ENCODE results near the gene SLC12A3. TPM values are rescaled to one million over a fixed set of nuclear protein-coding genes. Genes with fewer than 3 reads are reported as not detected.

The SLC12A3 gene
- total RNA-seq, 1 donor, result not detected

DNA sequence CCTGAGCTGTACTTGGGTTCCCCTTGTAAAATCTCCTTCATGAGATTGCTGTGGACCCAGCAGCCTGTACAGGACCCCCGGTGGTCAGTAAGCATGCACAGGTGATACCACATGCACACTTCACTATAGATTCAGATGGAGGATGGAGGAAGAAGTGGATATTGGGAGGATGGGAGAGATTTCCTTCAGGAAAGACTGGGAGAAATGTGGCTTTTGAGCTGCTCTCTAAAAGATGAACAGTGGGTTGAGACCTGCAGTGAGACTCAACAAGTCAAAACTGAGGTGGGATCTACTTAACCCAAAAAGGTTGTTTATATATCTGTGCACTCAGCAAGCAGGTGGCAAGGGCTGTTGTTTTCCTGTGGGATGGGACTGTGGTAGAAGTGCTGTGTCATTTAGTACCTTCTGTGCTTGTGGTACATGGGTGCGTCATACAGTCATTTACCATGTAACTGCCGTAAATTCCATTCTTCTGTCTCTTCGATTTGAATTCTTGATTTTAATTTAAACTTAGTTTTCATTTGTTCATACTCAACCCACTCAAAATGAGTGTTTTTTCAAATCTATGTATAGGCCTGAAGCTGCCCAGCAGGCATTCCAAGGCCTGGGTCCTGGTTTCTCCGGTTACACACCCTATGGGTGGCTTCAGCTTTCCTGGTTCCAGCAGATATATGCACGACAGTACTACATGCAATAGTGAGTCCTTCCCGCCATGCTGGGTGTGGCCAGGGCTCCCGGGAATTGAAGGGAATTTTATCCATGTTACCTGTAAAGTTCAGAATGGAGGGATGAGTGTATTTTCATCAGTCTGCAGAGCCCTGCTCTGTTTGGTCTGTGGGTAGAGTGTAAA is 73.9 kb downstream of the SLC12A3 start:
- DNase-seq (ENCODE audit: low read depth in 2 of 3, low spot score in 2 of 3), result no peak

DNA sequence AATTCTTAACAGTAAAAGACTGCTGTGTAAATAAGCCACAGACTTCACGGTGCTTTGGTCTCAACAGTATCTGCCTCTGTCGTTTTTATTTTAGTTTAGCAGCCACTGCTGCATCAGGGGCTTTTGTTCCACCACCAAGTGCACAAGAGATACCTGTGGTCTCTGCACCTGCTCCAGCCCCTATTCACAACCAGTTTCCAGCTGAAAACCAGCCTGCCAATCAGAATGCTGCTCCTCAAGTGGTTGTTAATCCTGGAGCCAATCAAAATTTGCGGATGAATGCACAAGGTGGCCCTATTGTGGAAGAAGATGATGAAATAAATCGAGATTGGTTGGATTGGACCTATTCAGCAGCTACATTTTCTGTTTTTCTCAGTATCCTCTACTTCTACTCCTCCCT is 74.8 kb downstream of the SLC12A3 start:
- DNase-seq (ENCODE audit: low read depth in 2 of 3, low spot score in 2 of 3), result no peak

DNA sequence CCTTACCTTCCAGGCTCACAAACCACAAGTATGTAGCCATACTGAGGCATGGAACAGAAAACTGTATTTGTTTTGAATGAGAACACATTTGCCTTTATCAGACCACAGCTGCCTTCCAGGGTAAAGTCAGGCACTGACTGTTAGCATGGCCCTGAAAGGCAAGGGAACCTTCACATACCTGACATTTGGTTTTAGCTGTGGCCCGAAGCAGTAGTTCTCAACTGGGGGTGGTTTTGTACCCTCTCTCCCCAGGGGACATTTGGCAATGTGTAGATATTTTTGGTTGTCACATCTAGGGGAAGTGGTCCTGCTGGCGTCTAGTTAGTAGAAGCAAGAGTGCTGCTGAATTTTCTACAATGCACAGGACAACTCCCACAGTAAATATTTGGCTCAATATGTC is 76.1 kb downstream of the SLC12A3 start:
- DNase-seq (ENCODE audit: low read depth in 2 of 3, low spot score in 2 of 3), result no peak

DNA sequence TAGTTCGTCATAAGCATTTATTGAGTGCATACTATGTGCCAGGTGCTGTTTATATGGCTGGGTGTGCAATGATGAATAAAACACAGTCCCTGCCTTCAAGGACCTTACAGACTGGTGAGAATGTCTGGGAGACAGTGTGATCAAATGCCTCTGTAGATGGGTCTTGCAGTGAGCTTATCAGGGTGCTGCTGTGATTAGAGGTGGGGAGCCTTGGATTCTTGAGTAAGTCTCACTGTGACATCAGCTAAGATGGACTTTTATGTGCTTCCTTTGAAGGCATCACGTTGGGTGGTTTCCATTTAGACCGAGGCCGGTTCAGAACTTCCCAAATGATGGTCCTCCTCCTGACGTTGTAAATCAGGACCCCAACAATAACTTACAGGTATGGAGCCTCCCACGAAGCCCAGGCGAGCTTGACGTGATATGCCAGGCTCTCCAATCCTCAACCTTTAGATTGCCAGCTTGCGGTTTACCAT is 76.9 kb downstream of the SLC12A3 start:
- no peak for DNase-seq (ENCODE audit: low read depth in 2 of 3, low spot score in 2 of 3)

DNA sequence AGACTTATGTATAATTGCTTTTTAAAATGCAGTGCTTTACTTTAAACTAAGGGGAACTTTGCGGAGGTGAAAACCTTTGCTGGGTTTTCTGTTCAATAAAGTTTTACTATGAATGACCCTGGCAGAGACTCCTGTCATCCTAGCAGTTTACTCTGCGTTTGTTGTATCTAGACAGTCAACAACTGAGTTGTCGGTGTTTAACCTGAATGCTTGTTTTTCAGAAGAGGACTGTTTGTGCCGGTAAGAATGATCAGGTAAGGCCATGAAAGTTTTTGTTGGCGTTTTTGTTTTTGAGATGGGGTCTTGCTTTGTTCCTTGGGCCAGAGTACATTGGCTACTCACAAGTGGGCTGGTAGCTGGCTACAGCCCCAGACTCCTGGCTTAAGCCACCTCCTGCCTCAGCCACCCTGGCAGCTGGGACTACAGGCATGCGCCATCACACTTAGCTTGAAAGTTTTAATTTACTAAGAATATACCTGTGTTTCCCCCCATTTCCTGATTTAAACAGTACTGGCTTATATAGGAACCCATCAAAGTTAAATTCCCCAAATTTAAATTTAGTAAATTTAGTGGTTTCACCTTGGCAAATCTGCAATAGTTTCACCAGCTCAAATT is 78.9 kb downstream of the SLC12A3 start:
- DNase-seq (ENCODE audit: low read depth in 2 of 3, low spot score in 2 of 3), result no peak

DNA sequence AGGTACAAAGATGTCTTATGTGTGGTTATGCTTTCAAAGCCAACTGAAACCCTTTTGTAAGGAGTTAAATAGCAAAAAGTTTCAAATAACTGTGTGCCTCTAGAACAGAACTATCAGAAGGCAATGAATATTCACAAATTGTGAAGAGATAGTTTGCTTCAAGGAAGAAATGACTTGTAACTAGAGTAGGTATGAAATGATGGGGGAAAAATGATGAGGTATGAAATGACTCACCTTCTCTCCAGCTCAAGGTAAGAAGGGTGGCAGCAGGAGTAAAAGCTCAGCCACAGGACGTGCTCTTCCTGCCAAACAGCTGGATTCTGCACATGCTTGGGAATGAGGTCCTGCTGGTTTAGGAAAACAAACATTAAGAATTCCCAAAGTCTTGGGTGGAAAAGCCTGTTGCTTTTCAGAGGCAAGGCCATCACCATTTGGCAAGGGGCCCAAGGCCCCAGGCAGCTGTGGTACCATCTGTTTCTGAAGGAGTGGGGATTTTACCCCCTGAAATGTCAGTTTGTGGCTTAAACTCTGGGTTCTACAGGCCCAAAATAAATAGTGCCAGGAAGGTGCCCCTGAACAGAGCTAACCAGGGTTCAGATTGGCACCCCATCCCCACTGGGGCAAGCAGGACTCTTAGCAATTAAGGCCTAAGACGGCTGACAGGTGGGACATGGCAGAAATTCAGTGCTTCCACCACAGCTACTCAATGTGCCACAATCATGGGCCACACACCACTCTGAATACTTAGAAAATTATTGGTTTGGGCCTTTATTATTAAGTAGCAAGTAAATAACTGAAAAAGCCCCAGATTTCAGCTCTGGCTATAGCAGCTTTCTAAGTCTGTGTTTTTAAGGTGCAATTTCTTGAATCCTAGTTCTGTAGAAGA is 80.2 kb downstream of the SLC12A3 start:
- no peak for DNase-seq (ENCODE audit: low read depth in 2 of 3, low spot score in 2 of 3)

DNA sequence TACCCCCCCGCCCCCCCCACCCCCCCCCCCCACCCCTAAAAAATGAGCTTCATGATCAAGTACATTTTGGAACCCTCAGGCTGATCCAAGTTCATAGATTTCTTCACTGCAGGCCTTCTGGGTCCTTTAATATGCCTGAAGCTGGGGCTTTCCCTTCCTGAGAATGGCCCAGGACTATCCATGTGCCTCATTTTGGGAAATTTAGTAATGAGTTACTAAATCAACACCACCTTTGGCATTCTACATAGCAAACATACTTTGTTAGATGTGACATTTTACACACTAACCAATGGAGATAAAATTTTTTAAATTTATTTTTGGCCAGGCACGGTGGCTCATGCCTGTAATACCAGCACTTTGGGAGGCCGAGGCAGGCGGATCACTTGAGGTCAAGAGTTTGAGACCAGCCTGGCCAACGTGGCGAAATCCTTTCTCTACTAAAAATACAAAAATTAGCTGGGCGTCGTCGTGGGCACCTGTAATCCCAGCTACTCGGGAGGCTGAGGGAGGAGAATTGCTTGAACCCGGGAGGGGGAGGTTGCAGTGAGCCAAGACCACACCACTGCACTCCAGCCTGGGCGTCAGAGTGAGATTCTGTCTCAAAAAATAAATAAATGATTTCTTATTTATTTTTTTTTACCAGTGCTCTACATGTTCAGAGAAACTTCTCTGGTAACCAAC is 81.0 kb downstream of the SLC12A3 start:
- no peak for DNase-seq (ENCODE audit: low read depth in 2 of 3, low spot score in 2 of 3)

DNA sequence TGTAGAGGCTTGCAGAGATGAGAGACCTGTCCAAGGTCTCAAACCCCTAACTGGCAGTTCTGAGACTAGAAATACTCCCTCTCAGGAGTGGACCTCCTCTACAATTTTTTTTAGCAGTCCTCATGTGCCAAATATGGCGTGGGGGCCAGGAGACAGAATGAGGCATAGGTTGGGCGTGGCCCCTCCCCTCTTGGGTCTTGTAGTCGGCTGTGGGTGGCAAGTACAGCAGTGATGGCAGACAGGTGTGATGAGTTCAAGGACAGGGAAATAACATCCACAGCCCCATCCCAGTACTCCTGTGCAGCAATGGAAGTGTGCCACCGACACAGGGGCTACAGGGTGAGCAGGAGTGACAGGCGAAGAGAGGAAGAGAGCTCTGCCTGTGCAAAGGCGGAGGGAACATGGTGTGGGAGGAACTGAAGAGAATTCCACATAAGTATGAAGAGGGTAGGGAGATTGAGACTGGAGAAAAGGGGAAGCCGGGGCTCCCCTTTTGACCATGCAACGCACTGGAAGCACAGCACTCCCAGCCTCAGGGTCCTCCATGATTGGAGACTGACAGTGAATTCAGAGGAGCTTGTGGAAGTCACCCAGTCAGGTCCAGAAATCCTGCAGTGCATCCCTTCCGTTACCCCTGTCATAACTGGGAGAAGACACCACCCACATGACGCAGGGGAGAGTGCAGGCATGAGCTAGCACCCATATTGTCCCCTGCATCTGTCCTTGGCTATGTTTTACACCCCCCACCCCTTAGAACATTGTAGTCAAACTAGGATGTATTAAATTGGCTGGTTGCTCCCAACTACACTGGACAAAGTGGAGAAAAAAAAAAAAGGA is 82.0 kb downstream of the SLC12A3 start:
- no peak for DNase-seq (ENCODE audit: low read depth in 2 of 3, low spot score in 2 of 3)

DNA sequence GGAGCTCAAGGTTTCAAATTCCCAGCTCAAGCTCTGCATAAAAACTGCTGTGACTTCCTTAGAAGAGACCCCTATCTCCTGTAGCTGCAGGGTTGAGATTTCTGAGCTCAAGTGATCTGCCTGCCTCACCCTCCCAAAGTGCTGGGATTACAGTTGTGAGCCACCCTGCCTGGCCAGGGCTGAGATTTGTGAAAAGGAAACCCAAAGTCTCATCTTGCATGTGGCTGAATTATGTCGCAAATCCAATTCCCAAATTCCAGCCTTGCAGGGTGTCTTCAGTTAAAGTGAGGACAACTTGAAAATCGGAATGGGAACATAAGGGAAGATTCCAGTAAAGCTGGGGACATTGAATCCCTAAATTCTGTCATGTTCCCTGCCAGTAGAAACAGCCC is 82.6 kb downstream of the SLC12A3 start:
- DNase-seq (ENCODE audit: low read depth in 2 of 3, low spot score in 2 of 3), result no peak

DNA sequence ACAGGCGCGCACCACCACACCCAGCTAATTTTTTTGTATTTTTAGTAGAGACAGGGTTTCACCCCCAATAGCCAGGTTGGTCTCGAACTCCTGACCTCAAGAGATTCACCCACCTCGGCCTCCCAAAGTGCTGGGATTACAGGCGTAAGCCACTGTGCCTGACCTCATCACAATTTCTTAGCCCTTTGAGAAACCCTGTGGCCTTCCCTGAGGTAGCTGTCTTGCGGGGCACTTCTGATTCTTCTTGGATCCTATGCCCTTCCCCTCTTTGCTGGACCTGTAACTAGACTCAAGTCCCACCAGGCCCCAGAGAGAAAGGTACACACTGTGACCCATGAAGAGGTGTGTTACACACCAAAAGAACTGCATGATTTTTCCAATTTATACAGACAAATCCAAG is 83.2 kb downstream of the SLC12A3 start:
- DNase-seq (ENCODE audit: low read depth in 2 of 3, low spot score in 2 of 3), result no peak

DNA sequence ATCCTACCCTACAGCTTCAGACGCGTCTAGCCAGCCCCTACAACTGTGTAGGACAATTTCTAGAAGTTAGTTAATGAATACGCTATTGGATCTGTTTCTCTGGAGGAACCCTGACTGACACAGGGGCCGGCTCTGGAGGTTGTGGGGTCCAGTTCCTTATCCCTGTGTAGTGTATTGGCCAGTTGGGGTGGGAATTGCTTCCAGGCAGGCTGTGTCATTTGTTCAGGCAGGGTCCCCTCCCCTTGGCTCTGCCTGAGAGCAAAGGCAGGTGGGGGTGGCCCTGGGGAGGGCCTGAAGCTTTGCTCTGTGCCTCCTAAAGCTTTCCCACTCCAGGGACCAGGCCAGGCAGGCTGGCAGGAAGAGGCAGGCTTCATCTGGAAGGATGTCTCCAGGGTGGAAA is 85.0 kb downstream of the SLC12A3 start:
- no peak for DNase-seq (ENCODE audit: low read depth in 2 of 3, low spot score in 2 of 3)

DNA sequence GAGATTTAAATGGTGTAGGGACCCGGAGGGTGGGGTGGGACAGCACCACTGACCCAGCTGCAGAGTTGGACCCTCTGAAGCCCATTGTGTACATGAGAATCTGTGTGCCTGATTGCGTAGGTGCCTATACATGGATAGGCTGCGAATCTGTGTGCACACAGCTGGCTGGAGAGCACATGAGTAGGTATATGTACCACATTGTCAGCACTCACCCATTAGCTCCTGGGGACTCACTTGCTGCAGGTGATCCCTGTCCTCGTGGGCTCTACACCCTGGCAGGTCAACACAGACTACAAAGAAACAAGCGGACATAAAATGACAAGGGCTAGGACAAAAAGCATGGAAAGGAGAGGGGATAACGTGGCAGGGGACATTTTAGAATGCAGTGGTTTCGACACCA is 85.4 kb downstream of the SLC12A3 start:
- no peak for DNase-seq (ENCODE audit: low read depth in 2 of 3, low spot score in 2 of 3)

DNA sequence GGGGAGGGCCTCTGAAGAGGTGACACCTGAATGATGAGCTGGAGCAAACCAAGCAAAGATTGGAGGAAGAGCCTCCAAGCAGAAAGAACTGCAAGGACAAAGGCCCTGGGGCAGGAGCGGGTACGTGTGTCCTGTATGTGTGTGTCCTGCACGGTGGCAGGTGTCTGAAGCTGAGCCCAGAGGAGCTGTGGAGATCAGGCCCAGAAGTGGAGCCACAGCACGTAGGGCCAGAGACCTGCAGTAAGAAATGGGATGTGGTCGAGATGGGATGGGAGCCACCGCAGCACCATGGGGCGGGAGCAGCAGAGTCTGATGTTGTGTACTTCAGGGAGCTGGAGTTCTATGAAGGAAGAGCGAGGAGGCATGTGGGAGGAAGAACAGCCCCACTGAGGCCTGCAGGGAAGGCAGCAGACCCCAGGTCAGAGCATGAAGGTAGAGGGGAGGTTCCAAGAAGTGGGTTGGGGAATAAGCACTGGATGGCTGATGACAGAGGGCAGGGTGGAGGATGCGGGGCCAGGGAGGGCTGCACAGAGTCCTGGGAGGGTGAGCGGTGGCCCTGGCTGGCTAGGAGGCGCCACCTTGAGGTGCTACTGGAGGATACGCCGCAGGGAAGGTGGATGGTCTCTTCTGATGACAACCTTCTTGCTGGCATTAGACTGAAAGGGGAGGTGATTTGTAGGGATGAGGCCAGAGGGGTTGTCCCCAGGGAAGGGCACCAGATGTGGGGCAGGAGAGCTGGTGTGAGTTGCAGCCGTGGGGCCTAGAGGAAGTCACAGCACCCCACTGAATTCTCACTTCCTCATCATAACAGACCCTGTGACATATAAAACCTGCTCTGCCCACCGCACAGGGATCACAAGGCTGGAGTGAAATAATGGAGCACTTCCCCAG is 86.1 kb downstream of the SLC12A3 start:
- DNase-seq (ENCODE audit: low read depth in 2 of 3, low spot score in 2 of 3), result peak in 2 of 3 donors; percentile 60

DNA sequence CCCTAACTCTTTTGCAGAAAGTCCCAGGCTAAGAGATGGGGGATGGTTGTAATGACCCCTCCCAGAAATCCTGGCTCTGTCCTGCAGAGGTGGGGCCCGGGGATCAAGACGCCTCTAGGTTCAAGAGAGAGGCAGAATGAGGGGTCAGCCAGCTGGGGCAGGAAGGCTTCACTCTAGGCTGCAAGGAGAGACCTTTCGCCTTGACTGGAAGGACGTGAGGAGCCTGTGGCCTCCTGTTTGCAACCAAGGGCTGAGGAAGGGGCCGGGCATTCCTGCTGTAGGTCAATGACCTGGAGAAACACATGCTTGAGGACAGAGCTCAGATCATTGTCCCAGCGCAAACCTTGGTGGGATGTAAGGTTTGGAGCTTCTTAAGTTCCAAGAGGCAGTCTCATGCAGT is 88.0 kb downstream of the SLC12A3 start:
- no peak for DNase-seq (ENCODE audit: low read depth in 2 of 3, low spot score in 2 of 3)

DNA sequence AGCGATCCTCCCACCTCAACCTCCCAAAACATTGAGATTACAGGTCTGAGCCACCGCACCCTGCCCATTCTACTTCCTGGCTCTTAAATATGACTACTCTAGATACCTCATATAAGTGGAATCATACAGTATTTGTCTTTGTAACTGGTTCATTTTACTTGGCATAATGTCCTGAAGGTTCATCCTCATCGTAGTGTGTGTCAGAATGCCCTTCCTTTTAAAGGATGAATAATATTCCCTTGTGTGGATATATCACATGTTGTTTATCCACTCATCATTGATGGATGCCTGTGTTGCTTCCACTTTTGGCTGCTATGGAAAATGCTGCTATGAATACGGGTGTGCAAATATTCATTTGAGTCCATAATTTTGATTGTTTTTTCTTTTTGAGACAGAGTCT is 91.1 kb downstream of the SLC12A3 start:
- DNase-seq (ENCODE audit: low read depth in 2 of 3, low spot score in 2 of 3), result no peak

DNA sequence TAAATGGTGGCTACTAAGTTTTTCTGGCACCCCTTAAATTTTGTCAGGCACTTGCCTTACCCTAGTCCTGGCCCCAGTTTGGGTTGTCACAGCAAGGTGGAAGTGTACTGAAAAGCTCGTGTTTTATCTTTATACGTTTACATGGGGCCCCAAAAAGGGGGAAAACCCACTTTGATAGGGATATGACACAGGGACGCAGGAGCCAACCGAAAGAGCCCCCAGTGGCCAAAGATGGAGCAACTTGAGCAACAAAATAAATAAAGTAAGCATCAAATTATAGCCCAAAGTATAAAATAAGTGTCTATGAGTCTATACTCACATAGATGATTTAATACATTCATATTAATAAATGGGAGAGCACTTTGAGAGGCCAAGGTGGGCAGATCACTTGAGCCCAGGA is 91.7 kb downstream of the SLC12A3 start:
- DNase-seq (ENCODE audit: low read depth in 2 of 3, low spot score in 2 of 3), result no peak

DNA sequence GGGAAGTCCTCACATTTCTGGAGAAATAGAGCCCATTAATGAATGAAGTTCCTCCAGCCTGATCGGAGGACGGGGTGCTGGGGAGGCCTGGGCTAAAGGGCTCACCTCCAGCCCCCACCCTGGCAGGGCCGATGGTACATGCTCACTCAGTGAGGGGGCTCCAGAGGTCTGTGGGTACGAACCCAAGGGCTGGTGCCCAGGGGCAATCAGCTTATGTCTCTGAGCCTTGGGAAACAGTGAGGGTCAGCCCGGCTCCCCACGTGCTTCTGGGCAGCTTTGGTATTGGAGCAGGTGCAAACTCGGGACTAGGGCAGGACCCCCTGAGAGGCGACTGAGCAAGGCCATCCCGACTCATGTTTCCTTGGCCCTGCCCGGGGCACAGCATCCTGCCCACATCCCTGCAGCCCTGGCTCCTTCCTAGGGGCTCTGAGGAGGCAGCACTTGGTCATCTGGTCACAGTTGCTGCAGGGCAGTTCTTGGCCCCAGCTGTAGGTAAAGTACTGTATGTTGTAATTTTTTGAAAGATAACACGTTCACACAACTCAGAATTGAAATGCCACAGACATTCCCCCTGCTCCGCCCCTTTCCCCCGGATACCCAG is 95.8 kb downstream of the SLC12A3 start:
- no peak for DNase-seq (ENCODE audit: low read depth in 2 of 3, low spot score in 2 of 3)

DNA sequence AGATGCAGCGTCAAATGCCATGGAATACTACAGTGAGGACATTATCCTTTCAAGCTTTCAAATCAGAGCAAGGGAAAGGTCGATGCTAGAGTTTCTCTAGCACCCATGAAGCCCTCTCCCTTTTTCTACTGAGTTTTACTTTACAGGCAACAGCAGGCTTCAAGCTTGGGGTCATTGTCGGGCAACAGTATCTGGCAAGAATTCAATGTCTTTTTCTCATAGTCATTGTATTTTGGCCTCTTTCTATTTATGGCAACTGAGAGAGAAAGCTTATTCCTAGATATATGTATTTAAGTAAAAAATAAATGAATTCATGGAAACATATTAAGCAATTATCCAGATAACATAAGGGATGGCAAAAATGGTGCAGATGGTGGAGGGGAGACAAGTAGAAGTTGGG is 96.4 kb downstream of the SLC12A3 start:
- DNase-seq (ENCODE audit: low read depth in 2 of 3, low spot score in 2 of 3), result peak in 1 of 3 donors; percentile 20

Data from hematopoietic multipotent progenitor cell (in vitro differentiated cells).